Endometrium (tissue), 2 donors: ENCODE measurements around the gene AOC1.
"Not testable (repeated sequence)": the region's sequence is repeated elsewhere in the genome, so short reads cannot be mapped to it uniquely, and the experiment has no call there.

Experiments
- FAIRE-seq: peaks from 2 replicates; lab custom pipeline; 2012; peaks lifted over from hg19 to GRCh38; lab: Jason Lieb, UNC
- donor health status: control.
- donor health status: control.

The AOC1 gene

DNA sequence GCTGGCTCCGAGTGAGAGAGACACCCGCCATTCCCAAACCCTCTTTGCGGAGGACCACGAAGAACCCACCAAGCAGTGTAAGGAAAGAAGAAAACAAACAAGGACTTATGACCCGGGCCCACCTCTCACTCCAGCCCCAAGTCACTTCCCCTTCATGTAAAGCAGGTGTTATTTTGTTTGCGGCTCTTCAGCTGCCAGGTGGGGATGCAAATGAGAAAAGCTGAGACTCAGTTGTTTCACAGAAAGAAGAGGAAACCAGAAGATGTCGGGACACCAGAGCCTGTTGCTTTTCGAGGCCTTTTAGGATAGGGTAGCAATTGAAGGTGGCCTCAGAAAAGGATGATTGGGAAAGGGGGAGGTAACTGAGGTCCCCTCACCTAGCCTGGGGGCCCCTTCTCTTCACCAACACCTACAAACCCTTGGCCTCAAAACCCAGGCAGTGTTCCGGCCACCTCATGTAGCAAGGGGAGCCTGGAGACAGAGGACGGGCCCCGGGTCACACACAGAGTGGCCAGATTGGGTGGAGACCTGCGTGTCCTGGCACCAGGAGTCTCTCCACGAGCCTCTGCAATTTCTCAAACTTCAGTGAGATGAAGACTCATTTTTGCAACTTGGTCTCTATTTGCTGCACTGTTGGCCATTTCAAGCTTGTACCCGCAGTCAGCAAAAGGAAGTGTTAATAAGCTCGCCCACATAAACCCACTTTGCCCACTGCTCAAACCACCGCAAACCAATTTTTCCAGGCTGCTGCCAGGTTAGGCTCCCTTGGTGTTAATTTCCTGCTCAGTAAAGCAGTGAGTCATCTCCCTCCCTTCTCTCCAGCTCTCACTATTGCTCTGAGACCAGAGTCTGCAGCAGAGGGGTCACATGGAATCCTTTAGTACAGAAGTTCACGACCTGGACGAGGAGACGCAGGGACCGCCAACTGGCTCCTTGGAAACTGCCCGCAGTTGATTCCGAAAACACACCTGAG is 45.5 kb downstream of the AOC1 start:
- FAIRE-seq = no peak

- FAIRE-seq = no peak
Measured at GRCh38 chr7:150898475-150899011, 46.2 kb downstream of the AOC1 start.

- no peak for FAIRE-seq
Measured at GRCh38 chr7:150900675-150901074, 48.4 kb downstream of the AOC1 start.

GRCh38 chr7:150901160-150902035 is 49.1 kb downstream of the AOC1 start:
- no peak for FAIRE-seq

DNA sequence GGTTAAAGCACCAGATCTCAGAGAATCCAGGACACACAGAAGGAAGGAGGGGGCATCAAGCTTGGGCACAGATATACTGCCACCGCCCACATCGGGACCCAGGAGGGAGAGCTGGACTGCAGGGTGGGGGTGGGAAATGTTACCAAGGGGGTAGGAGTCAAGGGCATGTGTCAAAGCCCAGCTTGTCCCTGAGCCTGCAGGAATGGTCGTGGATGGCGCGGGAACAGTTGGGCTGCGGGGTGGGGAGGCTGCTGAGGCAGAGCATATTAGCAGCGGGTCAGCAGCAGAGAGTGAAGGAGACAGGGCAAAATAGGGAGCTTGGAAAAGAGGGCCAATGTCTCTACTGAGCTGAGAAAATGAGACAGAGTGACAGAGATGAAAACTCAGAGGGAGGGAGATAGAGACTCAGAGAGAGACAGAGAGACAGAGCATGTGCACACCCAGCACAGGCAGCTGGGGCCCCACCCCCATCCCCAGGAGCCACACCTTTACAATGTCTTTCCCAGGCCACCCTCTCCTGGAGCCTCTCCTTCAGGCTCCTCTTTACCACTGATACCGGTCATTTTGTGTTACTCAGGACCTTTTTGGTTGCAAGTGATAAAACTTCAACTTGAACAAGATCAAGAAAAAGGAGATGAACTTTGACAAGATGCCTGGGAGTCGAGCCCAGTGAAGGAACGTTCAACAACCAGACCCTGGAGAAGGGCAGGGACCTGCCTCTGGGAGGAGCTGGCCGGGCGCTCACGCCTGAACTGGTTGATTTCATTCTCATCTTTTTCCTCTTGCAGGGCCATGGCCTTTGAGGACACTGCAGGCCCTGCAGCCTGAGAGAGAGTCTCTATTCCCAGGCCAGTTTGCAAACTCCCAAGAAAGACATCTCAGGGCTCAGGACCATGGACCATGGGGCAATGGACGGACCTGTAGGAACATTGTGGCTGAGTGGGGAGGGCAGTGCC is 50.0 kb downstream of the AOC1 start:
- FAIRE-seq = no peak

DNA sequence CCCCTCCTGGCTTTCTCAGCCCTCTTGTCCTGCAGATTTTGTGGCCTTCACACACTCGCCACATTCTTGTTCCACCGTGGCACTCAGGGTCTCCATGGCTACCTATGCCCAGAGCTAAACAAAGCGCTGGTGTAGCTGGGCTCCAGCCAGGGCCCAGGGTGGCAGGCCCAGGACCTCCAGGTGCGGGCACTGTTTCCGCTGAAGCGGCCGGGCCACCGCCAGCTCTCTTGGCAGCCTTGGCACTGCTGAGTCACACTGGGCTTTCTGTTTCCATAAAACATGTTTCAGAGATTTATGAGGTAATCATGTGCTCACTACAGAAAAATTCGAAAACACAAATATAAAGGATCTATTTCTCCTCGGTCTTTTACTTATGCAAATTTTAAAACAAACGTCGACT is 51.3 kb downstream of the AOC1 start:
- FAIRE-seq = no peak

DNA sequence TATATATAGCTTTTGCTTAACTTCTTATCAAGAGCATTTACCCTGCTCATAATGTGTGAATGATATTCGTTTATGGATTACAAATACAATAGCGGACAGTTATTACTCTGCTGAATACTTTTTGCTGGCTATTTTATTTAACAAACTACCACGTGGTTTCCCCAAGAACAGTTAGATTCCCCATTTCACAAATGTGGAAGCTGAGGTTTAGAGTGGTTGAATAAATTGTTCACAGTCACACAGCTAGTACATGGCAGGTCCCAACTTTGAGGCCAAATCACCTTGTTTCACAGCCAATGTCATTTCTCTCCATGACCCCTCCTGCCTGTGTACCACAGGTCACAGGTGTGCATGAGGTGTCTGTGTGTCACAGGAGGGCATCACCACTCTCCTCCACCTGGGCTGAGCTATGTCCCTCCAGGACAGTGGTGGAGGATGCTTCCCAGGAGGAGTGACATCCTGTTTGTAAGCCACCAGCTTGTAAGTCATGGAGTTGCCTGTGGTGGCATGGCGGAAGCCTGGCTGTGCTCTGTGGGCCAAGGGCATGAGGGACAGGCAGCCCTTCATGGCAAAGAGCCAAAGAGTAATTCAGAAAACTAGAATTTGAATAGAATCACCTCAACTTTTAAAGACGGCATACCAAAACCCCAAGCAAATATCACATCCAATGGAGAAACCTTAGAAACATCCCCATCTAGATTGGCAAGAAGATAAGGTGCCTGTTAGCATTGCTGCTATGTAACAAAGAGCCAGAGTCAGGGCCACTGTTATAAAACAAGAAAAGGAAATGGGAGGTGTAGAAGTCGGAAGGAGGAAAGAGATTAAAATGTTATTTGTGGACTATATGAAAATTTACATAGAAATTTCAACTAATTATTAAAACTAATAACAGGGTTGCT is 51.9 kb downstream of the AOC1 start:
- no peak for FAIRE-seq

GRCh38 chr7:150908173-150908572 is 55.9 kb downstream of the AOC1 start:
- no peak for FAIRE-seq

DNA sequence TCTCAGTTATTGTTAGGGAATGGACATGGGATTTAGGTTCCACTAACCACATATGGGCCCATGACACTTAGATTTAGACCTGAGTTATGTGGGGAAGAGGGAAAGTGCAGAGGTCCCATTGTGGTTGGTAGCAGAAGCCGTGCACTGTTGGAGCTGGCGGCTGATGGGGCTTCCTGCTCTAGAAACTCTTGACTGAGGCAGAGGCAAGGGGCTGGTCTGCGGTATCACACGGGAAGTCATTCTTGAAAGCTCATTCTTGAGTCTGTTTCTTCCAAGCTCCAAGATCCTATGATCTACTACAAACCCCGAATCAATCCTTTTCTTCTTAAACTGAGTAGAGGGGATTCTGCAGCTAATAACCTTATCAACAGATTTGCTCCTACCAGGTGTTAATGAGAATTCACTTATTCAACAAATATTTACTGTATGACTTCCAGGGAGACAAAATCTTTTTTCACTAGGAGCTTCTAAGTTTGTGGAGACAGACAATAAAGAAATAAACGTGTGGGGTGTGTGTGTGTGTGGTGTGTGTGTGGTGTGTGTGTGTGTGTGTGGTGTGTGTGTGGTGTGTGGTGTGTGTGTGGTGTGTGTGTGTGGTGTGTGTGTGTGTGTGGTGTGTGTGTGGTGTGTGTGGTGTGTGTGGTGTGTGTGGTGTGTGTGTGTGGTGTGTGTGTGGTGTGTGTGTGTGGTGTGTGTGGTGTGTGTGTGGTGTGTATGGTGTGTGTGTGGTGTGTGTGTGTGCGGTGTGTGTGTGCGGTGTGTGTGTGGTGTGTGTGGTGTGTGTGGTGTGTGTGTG is 57.1 kb downstream of the AOC1 start:
- FAIRE-seq = no peak

DNA sequence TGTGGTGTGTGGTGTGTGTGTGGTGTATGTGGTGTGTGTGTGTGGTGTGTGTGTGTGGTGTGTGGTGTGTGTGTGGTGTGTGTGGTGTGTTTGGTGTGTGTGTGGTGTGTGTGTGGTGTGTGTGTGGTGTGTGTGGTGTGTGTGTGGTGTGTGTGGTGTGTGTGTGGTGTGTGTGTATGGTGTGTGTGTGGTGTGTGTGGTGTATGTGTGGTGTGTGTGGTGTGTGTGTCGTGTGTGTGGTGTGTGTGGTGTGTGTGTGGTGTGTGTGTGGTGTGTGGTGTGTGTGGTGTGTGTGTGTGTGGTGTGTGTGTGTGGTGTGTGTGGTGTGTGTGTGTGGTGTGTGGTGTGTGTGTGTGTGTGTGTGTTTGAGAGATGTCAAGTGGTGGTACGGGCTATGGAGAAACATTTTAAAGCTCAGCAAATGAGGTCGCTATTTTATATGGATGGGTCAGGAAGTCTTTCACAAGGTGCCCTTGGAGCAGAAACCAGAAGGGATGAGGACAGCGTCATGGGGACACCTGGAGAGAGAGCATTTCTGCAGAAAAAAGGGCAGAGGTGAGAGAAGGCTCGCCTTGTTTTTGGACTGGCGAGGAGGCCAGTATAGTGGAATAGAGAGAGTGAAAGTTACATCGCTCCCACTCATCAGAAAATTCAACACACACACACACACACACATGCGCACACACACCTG is 58.1 kb downstream of the AOC1 start:
- not testable (repeated sequence) for FAIRE-seq

DNA sequence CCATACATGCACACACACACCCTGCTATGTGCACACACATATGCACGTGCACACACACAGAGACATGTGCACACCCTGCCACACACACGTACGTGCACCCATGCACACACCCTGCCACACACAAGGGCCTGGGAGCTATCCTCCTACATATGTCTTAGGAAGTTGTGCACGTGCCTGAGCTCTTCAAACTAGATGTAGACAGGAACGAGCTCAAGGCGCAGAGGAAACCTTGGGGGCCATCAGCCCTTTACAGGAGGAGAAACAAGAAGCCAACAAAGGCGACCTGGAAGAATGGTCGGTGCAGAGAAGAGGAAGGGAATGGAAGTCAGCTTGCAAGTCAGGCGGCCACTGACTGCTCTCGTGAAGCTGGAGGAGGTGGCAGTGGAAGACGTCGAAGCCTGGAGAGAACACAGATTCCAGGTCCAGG is 58.7 kb downstream of the AOC1 start:
- FAIRE-seq = no peak
